GM12801 (cell line): Measurements from ENCODE around the gene NFKB2.

Experiments used
- CTCF ChIP-seq: IDR thresholded peaks from one replicate; pipeline ENCODE4 v1.5.1; 2011; ENCODE audit warnings: control low read depth; ENCODE audit not compliant: insufficient read length; ENCODE audit errors: extremely low read depth

The NFKB2 gene

GRCh38 chr10:102384606-102385429, 10.7 kb upstream of the NFKB2 start:
- no peak for TF ChIP-seq CTCF

GRCh38 chr10:102389894-102390293, 5.6 kb upstream of the NFKB2 start:
- no peak for TF ChIP-seq CTCF

GRCh38 chr10:102392306-102392705, 3.2 kb upstream of the NFKB2 start:
- TF ChIP-seq CTCF: no peak

- no peak for TF ChIP-seq CTCF
Observed at GRCh38 chr10:102393411-102394078, 2.0 kb upstream of the NFKB2 start.

GRCh38 chr10:102394079-102394800, 1.3 kb upstream of the NFKB2 start:
- TF ChIP-seq CTCF: no peak

GRCh38 chr10:102394801-102395399, 605 bp upstream of the NFKB2 start:
- no peak for TF ChIP-seq CTCF

- no peak for TF ChIP-seq CTCF
Observed at GRCh38 chr10:102396317-102396650, 779 bp downstream of the NFKB2 start.
